ENCODE results near the gene TPPP2. TPM values are rescaled to one million over a fixed set of nuclear protein-coding genes. Genes with fewer than 3 reads are reported as not detected.

The TPPP2 gene
- total RNA-seq, 1 experiment from 2014 or later, result not detected

DNA sequence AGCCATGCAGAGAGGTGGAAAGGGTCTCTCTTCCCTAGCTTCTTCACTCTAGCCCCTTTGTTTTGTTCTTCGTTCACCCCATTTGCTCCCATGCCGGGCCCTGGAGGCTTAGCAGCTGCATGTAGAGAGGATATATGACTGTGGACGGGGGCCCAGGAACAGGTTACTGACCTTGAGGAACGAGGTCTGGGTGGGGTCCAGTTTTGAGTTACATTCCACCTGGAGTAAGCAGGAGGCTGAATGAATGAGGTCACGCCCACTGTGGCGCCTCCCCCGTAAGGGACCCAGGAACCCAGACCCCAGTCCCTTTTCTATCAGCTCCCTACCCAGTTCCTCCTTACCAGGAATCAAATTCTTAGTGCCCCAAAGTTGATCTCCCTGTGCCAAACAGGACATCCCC lies 11.7 kb upstream of the TPPP2 start:
- H3K27me3 ChIP-seq (ENCODE audit: control insufficient read depth, insufficient read depth, low read length), result peaks cover 2% of the 10 kb centered on the region; the same call in 1 of the 2 replicates
- TF ChIP-seq, protein P1, sequence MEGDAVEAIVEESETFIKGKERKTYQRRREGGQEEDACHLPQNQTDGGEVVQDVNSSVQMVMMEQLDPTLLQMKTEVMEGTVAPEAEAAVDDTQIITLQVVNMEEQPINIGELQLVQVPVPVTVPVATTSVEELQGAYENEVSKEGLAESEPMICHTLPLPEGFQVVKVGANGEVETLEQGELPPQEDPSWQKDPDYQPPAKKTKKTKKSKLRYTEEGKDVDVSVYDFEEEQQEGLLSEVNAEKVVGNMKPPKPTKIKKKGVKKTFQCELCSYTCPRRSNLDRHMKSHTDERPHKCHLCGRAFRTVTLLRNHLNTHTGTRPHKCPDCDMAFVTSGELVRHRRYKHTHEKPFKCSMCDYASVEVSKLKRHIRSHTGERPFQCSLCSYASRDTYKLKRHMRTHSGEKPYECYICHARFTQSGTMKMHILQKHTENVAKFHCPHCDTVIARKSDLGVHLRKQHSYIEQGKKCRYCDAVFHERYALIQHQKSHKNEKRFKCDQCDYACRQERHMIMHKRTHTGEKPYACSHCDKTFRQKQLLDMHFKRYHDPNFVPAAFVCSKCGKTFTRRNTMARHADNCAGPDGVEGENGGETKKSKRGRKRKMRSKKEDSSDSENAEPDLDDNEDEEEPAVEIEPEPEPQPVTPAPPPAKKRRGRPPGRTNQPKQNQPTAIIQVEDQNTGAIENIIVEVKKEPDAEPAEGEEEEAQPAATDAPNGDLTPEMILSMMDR (IDR thresholded peaks at IDR 0.05), result no peak
- TF ChIP-seq POLR2AphosphoS5 (IDR thresholded peaks at IDR 0.05; ENCODE audit: low read depth, low read length), result no peak
- no peak for TF ChIP-seq SIN3A (IDR thresholded peaks at IDR 0.05; ENCODE audit: borderline replicate concordance, insufficient read depth, low read depth, low read length)
- no peaks in the 10 kb centered on the region for H3K4me1 ChIP-seq (ENCODE audit: control insufficient read depth, insufficient read depth, low read length)
- no peak overlapping the region for H3K4me3 ChIP-seq (ENCODE audit: low read depth in 2 of 2, low read length in 2 of 2)
- in situ Hi-C loops (cut with HindIII; ENCODE audit: low pct_unique_long_range_greater_than_20kb, low sequenced_read_pairs) (no loop called here), intact Hi-C loops (cut with micrococcal nuclease; ENCODE audit: unreplicated experiment) (no loop called here)
- no peaks in the 10 kb centered on the region for H3K36me3 ChIP-seq (ENCODE audit: control insufficient read depth, insufficient read depth, low read length)
- H3K9me3 ChIP-seq (ENCODE audit: control insufficient read depth, insufficient read depth, low read depth, low read length), result no peaks in the 10 kb centered on the region
- no TSS peak for BruUV-seq (replicated peaks)
- POLR2A ChIA-PET, result interaction anchor here (0.5 kb wide), 1 partner anchor 346 kb away, joined by 7 read pairs; no protein-coding TSS in a partner anchor
- CTCF ChIA-PET, result no interaction called here
- no peak for ATAC-seq
- DNase-seq (ENCODE audit: low read depth, low spot score), result no peak
- H3K27ac ChIP-seq (ENCODE audit: low read length), result no peak overlapping the region

DNA sequence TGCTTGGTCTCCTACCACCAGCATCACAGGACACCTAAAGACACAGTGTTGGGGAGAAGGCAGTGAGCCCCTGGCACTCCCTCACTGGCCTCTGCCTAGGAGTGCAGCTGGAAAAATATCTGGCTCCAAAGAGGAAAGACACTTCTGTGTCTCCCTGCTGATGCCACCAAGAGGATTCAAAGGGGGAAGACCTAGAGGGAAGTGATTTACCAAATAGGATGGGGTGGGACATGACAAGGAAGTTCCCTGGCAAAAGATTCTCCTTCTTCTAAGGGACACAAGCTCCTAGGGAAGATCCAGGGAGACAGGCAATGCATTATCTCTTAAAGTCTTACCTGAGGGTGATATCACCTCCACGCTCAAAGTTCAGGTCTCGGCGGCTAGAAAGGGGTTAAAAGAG lies 11.2 kb upstream of the TPPP2 start:
- no TSS peak for BruUV-seq (replicated peaks)
- no peak for DNase-seq (ENCODE audit: low read depth, low spot score)
- in situ Hi-C loops (cut with HindIII; ENCODE audit: low pct_unique_long_range_greater_than_20kb, low sequenced_read_pairs) (no loop called here), intact Hi-C loops (cut with micrococcal nuclease; ENCODE audit: unreplicated experiment) (no loop called here)
- ATAC-seq, result no peak
- POLR2A ChIA-PET, result no interaction called here
- Histone ChIP-seq H3K27me3 (ENCODE audit: control insufficient read depth, insufficient read depth, low read length) (peaks cover 2% of the 10 kb centered on the region; the same call in 1 of the 2 replicates), H3K4me3 (ENCODE audit: low read depth in 2 of 2, low read length in 2 of 2) (no peak overlapping the region), H3K27ac (ENCODE audit: low read length) (no peak overlapping the region), H3K4me1 (ENCODE audit: control insufficient read depth, insufficient read depth, low read length) (no peaks in the 10 kb centered on the region), H3K36me3 (ENCODE audit: control insufficient read depth, insufficient read depth, low read length) (no peaks in the 10 kb centered on the region), H3K9me3 (ENCODE audit: control insufficient read depth, insufficient read depth, low read depth, low read length) (no peaks in the 10 kb centered on the region)
- CTCF ChIA-PET, result no interaction called here
- TF ChIP-seq TCF7L2 (IDR thresholded peaks at IDR 0.05; ENCODE audit: low read depth, low read length), result no peak
- TF ChIP-seq, protein P1 (IDR thresholded peaks at IDR 0.05), result no peak

DNA sequence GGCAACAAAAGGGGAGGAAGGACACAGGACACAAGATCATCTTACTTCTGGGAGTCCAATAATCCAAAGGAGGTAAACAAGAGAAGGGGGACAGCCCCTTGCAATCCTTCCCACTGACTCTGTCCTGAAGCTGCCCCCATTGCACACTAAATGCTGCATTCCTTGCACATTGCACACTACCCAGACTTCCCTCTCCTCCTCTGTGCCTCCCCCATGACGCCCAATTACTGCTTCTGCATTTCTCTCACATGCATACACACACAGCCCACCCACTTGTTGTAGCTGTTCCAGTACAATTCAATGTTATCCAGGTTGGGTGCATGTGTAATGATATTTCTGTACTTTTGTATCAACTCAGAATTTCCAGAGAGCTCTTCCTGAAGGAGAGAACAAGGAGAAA lies 10.7 kb upstream of the TPPP2 start:
- no TSS peak for BruUV-seq (replicated peaks)
- in situ Hi-C loops (cut with HindIII; ENCODE audit: low pct_unique_long_range_greater_than_20kb, low sequenced_read_pairs), result no loop called here

More for the DNA sequence above, 10.7 kb upstream of the TPPP2 start:
- H3K27me3 ChIP-seq (ENCODE audit: control insufficient read depth, insufficient read depth, low read length), result peaks cover 2% of the 10 kb centered on the region; the same call in 1 of the 2 replicates
- ChIA-PET POLR2A (no interaction called here), CTCF (no interaction called here)
- ATAC-seq (no peak), DNase-seq (ENCODE audit: low read depth, low spot score) (no peak)
- no peaks in the 10 kb centered on the region for H3K9me3 ChIP-seq (ENCODE audit: control insufficient read depth, insufficient read depth, low read depth, low read length)
- intact Hi-C loops (cut with micrococcal nuclease; ENCODE audit: unreplicated experiment), result no loop called here
- no peaks in the 10 kb centered on the region for H3K4me1 ChIP-seq (ENCODE audit: control insufficient read depth, insufficient read depth, low read length)
- H3K27ac ChIP-seq (ENCODE audit: low read length), result no peak overlapping the region
- TF ChIP-seq POLR2AphosphoS5 (IDR thresholded peaks at IDR 0.05; ENCODE audit: low read depth, low read length), result no peak
- TF ChIP-seq, protein P1 (IDR thresholded peaks at IDR 0.05), result no peak
- TF ChIP-seq, protein P2, sequence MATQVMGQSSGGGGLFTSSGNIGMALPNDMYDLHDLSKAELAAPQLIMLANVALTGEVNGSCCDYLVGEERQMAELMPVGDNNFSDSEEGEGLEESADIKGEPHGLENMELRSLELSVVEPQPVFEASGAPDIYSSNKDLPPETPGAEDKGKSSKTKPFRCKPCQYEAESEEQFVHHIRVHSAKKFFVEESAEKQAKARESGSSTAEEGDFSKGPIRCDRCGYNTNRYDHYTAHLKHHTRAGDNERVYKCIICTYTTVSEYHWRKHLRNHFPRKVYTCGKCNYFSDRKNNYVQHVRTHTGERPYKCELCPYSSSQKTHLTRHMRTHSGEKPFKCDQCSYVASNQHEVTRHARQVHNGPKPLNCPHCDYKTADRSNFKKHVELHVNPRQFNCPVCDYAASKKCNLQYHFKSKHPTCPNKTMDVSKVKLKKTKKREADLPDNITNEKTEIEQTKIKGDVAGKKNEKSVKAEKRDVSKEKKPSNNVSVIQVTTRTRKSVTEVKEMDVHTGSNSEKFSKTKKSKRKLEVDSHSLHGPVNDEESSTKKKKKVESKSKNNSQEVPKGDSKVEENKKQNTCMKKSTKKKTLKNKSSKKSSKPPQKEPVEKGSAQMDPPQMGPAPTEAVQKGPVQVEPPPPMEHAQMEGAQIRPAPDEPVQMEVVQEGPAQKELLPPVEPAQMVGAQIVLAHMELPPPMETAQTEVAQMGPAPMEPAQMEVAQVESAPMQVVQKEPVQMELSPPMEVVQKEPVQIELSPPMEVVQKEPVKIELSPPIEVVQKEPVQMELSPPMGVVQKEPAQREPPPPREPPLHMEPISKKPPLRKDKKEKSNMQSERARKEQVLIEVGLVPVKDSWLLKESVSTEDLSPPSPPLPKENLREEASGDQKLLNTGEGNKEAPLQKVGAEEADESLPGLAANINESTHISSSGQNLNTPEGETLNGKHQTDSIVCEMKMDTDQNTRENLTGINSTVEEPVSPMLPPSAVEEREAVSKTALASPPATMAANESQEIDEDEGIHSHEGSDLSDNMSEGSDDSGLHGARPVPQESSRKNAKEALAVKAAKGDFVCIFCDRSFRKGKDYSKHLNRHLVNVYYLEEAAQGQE (IDR thresholded peaks at IDR 0.05; ENCODE audit: insufficient read depth in 1 of 2, low read depth in 2 of 2, low read length in 1 of 2), result no peak
- no peak for TF ChIP-seq SIN3A (IDR thresholded peaks at IDR 0.05; ENCODE audit: borderline replicate concordance, insufficient read depth, low read depth, low read length)
- TF ChIP-seq TCF7L2 (IDR thresholded peaks at IDR 0.05; ENCODE audit: low read depth, low read length), result no peak
- H3K4me3 ChIP-seq (ENCODE audit: low read depth in 2 of 2, low read length in 2 of 2), result no peak overlapping the region
- H3K36me3 ChIP-seq (ENCODE audit: control insufficient read depth, insufficient read depth, low read length), result no peaks in the 10 kb centered on the region
